ENCODE measurements around the gene JADE2.
A peak's percentile ranks its signal among the peaks of the same experiment; 100 is the strongest.
"Not testable (repeated sequence)": the region's sequence is repeated elsewhere in the genome, so short reads cannot be mapped to it uniquely, and the experiment has no call there.

JADE2 gene

DNA sequence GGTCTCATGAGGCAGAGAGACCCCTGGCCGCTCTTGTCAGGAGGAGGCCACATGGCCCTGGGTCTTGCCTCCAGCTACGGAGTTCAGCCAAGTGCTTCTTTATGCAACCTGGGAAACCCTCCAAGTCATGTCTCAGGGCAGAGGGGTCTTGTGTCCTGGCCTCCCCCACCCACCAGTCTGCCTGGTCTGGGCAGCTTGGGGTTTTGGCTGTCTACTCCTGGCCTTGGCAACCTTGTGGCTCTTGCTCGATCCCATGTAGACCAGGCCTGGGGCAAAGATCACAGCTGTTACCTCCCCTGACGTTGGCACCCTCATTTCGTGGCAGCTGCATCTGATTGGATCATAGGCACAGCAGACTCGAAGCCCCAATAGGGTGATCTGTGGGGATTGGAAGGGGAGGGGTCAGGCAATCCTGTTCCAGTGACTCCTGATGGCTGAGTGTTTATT lies 28.4 kb downstream of the JADE2 start:
- DNase-seq: no peak

DNA sequence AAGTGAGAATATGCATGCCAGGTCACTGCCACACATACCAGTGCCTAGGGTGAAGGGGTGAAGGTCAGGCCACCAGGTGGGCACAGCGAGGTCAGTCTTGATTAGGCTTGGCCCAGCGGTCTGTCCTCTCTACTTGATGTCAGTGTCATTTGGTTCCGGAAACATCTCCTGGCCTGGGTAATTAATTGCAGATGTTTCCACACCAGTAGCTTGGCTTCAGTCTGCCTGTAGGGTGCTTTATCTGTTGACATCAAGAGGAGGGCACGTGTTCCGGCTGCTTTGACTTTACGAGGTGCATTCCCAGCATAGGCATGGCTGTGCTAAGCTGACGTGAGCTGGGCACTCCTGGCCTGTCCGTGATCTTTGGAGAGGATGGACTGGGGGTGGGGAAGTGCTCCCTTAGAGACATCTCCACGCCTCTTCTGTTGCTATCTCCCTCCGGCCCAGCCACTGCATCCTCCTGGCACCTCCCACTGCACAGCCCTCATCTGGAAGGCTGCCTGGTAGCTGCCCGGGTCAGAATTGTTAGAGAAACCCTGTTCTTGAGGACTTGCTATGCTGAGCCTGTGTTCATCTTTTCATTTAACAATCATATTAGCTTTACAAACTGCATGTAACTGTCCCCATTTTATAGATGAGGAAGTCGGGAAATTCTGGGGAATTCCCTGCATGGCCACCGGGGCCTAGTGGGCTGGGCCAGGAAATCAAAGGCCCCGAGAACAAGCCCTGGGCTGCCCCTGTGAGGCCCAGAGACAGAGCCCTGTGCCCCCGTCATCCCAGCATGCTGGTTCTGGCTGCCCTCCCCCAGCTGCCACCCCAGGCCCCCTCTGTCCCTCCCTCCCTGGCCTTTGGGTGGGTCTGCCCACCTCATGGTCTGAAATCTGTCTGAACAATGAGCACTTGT lies 29.1 kb downstream of the JADE2 start:
- peak in 2 of 3 experiments; percentile 4 to 35 for DNase-seq

DNA sequence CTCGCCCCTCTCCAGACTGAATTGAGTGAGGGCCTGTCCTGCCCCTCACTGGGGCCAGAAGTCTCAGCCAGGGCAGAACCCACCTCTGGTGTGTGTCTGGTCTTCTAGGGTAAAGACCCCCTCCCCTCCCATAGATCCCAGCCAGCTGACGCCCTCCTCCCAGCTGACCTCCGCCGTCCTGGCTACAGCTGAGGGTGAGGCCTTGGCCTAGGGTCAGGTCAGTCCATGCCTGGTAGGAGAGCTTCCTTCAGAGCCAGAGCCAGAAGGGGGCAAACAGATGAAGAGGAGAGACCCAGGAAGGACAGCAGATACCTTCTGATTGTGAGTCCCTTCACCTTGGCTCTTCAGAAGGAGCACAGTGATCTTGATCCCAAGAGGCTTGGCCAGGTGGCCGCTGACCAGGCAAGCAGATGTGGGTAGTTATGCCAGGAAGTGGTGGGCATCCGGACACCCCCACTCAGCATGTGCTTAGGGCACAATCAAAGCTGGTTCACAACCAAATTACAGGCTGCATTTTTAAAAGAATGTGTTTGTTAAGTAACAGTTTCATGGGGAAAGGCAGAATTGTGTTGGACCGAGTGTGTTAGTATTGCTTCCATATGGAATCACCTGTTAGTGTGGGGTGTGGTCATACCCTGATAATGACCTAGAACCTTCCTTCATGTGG lies 29.9 kb downstream of the JADE2 start:
- no peak for DNase-seq

DNA sequence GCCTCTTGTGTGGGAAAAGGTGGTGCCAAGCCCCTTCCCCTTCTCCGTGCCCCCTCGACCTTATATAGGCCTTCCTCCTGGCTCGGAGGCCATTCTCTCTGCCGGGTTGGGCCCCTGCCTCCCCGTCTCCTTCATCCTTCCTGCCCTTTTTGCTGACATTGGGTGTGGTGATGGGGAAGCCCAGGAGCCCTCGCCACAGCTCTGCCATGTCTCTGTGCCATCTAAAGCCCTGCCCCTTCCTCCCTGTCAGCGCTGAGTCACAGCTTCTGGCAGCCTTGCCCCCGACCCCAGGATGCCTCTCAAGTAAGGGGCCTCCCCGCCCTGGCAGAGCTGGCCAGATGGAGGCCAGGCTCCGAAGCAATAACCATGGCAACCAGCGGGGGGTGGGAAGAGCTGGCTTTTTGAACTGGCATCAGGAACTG lies 30.4 kb downstream of the JADE2 start:
- DNase-seq: peak in 2 of 3 experiments; percentile 36 to 66

DNA sequence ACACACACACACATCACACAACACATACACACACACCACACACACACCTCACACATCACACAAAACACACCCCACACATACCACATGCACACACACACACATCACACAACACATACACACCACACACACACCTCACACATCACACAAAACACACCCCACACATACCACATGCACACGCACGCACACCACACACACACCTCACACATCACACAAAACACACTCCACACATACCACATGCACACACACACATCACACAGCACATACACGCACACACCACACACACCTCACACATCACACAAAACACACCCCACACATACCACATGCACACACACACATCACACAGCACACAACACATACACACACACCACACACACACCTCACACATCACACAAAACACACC lies 31.1 kb downstream of the JADE2 start:
- DNase-seq: not testable (repeated sequence)

DNA sequence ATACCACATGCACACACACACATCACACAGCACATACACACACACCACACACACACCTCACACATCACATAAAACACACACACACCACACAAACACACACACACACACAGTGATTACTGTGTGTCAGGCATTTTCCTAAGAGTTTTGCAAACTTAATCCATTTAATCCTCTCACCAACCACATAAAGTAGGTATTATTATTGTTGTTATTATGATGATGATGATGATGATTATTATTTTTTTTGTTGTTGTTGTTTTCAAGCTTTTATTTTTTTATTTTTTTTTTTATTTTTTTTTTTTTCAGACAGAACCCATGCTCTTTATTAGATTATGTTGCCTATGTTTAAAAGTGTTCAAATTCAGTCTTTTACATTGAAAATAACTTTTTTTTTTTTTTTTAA lies 31.5 kb downstream of the JADE2 start:
- no peak for DNase-seq

DNA sequence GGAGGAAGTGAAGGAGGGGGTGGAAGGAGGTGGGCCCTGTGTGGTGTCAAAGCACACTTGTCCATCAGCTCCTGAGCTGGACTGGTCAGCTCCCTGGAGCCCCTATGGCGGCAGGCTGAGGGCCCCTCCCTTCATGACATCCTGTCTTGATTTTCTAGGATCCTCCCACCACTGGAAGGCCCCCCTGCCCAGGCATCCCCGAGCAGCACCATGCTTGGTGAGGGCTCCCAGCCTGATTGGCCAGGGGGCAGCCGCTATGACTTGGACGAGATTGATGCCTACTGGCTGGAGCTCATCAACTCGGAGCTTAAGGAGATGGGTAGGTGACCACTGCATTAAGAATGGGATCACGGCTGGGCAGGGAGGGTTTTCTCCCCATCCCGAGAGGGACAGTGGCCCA lies 34.2 kb downstream of the JADE2 start:
- no peak for DNase-seq

DNA sequence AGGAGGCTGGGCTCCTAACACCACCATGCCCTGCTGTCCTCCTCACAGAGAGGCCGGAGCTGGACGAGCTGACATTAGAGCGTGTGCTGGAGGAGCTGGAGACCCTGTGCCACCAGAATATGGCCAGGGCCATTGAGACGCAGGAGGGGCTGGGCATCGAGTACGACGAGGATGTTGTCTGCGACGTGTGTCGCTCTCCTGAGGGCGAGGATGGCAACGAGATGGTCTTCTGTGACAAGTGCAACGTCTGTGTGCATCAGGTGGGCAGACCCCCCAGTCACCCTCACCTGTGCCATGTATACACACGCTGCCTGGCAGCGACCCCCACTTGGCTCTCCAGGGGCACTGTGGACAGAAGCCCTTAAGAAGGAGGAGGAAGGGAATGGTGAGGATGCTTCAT lies 35.2 kb downstream of the JADE2 start:
- no peak for DNase-seq

DNA sequence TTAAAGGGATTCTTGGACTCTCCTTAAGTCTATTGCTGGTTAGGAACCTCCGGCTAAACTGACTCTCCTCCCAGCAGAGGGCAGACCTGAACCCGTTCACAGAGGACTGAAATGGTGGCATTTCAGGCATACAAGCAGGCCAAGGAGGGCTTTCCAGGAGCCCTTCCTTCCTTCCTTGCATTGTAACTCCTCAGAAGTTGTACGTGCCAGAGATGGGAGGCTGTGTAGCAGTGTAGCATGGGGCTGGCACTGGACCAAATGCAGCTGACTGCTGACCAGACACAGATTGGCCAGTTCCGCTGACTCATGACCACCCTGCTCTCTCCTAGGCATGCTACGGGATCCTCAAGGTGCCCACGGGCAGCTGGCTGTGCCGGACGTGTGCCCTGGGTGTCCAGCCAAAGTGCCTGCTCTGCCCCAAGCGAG lies 36.4 kb downstream of the JADE2 start:
- DNase-seq: peak in 2 of 3 experiments; percentile 4 to 8

DNA sequence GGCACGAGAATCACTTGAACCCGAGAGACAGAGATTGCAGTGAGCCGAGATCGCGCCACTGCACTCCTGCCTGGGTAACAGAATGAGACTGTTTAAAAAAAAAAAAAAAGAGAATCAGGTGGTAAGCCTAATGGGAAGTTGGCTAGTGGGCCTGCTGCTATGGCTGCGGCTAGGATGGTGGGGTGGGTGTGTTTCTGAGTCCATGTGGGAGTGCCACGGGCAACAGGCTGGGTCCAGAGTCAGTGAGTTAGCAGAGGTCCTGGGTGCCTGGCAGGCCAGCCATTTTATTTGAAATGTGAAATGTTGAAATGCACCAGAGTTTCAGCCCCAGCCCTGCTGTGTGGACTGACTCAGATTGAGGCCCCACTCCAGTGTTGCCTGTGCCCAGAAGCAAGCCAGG lies 37.8 kb downstream of the JADE2 start:
- DNase-seq: no peak

DNA sequence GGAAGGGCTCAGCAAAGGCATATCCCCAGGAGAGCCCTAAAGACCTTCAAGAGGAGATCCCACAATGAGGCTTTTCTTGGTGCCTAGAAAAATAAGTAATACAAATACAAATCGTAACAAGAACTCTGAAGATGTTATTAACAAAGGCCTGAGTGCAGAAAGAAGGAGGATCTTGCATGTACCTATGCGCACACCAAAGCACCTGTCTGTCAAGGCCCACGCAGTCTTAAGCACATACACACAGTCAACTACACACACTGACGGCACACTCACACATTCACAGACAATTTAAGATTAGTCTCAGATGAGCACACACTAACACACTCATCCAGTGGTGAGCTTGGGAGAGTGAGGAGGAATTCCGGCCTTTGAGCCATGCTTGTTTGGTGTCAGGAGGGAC lies 38.5 kb downstream of the JADE2 start:
- no peak for DNase-seq

DNA sequence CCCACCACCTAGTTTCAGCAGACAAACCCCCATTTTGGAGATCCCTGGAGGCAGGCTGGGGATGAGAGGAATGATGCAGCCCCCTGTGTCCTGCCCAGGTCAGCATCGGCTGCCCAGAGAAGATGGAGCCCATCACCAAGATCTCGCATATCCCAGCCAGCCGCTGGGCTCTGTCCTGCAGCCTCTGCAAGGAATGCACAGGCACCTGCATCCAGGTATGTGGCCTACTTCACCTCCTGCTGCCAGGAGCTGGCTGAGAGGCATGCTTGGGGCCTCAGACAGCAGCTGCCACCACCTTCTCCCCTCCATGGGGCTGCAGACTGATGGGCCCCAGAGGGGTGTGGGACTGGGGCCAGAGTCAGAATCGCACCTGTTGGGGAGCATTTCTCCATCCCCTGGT lies 38.9 kb downstream of the JADE2 start:
- no peak for DNase-seq

DNA sequence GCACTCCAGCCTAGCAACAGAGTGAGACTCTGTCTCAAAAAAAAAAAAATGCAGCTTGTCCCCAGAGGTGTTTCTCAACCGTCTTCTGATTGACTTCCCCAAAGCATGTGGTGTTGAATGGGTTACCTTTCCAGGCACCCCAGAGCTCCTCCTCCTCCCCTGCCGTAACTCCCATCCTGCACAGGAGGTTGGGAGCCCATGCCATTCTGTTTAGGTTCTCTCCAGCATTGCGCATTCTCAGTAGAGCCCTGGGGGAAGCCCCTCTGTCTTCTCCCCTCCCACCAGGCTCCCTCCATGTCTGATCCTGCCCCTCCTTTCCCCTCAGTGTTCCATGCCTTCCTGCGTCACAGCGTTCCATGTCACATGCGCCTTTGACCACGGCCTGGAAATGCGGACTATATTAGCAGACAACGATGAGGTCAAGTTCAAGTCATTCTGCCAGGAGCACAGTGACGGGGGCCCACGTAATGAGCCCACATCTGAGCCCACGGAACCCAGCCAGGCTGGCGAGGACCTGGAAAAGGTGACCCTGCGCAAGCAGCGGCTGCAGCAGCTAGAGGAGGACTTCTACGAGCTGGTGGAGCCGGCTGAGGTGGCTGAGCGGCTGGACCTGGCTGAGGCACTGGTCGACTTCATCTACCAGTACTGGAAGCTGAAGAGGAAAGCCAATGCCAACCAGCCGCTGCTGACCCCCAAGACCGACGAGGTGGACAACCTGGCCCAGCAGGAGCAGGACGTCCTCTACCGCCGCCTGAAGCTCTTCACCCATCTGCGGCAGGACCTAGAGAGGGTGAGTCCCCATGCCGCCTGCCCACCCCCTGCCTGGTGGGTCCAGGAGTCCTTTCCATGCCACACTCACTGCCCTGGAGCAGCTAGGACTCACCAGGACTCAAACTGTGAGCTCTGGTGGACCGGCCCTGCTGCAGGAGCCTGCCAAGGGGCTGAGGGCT lies 40.6 kb downstream of the JADE2 start:
- DNase-seq: no peak

DNA sequence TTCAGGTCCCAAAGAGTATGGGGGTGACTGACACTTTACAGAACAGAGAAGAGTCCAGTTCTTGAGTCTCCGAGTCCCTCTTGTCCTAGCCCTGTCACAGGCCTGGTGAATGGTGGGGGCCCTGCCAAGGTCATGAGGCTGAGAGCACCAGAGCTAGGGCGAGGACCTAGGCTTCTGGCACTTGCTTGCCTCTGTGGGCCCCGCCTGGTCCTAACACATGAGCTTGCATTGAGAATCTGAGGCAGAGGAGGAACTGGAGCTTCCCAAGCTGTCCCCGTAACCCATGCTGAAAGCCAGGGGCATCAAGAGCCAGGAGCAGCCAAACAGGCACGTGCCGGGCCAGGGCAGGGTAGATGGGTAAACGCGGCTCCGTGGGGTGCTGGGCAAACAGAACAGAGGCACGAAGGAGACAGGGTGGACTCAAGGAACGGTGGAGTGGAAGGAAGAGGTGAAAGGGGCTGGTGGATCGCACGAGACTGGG lies 41.3 kb downstream of the JADE2 start:
- no peak for DNase-seq

DNA sequence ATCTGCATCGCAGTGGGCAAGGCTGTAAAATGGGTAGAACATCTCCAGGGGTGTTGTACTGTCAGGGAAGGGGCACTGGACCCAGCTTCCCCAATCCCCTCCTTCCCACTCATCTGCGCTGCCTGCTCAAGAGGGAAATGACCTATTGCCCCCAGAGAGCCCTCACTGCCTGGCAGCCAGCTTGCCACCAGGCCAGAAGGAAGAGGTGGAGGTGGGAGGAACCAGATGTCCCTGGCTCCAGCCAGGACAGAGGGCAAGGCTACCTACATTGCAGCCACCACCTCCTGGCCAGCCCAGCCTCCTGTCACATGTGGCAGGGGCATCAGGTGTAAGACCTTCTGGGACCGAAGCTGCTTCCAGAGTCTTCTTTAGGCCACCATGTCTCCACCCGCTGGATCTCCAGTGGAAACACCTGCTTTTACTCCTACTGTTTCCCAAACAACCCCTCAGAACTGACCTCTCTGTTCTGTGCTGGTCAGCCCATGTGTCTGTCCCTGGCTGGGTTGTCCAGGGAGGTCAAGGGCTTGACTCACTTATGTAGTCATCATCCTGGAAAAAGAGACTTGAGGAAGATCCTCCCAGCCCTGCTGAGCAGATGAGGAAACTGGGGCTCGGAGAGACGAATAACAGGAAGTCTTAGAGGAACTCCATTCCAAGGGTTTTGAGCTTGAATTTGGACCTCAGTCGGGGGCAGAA lies 42.3 kb downstream of the JADE2 start:
- DNase-seq: no peak

DNA sequence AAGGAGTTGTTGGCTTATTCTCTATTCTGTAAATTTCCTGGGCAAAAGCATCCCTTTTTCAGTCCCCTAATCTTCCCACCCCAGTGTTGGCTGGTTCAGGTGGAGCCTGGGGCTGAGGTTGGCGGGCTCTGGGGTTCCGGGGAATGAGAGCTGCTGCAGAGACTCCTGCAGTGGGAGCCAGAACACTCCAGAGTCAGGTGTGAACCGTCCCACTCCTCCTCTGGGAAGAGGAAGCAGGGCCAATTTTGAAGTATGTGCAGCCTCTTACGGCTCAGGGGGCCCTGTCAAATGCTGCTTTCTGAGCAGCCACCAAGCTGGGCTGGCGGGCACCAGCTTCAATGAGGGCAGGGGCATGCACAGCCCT lies 42.8 kb downstream of the JADE2 start:
- DNase-seq: no peak

DNA sequence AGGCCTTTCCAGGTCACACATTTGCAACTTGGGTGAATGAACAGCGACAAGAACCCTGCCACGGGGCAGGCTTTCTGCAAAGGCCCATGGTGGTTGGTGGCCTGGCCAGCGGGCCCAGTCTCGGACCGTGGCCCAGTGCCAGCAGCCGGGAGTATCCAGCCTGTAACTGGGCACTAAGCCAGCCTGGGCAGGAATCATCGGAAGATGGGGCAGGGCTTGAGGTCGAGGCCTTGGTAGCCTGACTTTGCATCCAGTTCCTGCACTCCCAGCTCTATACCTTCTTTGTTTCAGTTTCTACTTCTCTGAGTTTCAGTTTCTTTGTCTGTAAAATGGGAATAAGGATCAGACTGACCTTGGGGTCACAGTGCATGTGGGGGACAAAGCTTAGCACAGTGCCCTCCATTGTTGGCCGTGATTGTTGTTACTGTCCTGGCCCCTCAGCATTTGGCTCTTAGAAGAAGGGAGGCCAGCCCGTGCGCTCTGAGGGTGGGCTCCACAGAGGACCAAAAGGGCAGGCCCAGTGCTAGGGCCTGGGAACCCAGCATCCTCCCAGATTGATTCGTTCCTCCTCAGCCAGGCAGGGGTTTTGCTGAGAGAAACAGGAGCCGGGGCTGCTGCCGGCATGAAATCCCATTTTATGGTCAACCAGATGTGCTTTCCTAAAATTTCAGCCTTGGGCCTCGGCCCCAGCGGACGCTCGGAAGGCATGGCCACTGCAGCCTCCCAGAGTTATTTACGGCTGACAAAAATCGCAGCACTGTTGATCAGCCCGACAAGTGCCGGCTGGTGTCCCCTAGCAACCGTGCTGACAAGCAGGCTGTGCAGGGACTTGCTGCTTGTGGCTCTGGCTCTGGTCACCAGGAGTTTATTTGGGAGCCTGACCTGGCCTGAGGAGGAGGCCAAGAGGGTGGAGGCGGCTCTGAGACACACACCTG lies 43.6 kb downstream of the JADE2 start:
- peak in 1 of 3 experiments; percentile 22 for DNase-seq

DNA sequence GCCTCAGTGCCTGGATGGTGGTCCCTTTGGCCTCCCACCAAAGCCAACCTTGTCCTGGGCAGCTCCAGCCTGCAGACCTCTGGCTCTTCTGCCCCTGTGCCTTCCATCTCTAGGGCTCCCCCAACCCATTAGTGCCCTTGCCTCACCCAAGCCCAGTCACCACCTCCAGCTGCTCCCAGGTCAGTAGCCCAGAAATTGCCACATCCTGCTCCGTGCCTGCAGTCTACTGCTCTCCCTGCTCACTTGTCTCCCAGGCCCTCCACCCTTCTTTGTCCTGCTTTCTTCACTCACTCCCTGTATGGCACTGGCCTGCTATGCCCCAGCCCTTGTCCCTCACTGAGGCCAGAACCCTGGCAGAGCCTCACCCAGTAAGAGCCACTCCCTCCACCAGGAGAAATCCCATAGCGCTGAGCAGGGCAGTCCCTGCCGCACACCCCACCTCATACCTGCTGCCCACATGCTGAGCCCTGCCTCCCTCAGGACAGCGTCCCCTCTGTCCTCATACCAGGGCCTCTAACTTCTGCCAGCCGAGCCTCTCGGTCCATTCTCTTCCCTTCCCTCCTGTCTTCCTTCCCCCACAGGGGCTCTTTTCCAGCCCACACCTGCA lies 44.4 kb downstream of the JADE2 start:
- DNase-seq: no peak

DNA sequence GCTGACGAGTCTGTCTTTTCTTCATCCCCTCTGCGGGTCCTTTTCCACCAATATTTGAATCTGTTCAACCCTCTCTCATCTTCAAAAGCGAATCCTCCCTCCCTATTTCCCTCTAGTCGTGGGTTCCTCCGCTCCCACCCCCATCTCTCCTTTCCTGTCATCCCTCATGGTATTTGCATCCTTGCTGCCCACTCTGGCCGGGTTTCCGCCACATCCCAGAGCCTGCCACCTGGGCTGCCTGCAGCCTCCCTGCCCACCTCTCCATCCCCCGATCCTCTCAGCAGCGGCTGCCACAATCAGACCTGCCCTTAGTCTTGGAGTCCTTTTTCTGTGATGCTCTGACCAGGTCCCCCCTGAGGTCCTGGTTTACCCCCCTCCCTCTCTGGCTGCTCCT lies 44.9 kb downstream of the JADE2 start:
- DNase-seq: no peak

DNA sequence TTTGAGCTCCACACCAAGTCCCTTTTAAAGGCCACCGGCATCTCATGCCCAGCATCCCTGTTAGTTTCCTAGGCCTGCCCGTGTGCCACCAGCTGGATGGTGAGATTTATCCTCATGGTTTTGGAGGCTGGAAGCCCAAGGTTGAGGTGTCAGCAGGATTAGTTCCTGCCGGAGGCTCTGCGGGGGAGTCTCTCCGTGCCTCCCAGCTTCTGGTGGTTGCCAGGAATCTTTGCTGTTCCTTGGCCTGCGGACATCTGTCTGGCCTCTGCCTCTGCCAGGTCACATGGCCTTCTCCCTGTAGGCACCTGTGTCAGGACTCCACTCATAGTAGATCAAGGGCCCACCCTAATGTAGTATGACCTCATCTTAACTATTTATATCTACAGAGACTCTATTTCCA lies 45.4 kb downstream of the JADE2 start:
- no peak for DNase-seq

All from NCI-H1417 (cell line).